GM12878 (cell line): ENCODE data around the gene CDH16. TPM values are rescaled to one million over a fixed set of nuclear protein-coding genes. Genes with fewer than 3 reads are reported as not detected.

ENCODE experiments used
- ATAC-seq: fragments of 200-7000 bp; cut with Tn5 transposase; 3 replicates; pipeline ENCODE4 v1.9.1; 2020; ENCODE audit warnings: mild to moderate bottlenecking, moderate library complexity
- BruUV-seq: library from RNA; stranded (reverse); fragments of 400-500 nt; replicated peaks from 2 replicates; lab custom pipeline; 2021; lab: Mats Ljungman, UMichigan
- CTCF ChIA-PET: fragments of 300-600 bp; sonication (Branson Sonifier 250); formaldehyde crosslinking; extraction: SDS; loops from one replicate; lab custom pipeline; 2021; ENCODE audit warnings: inconsistent platforms; lab: Yijun Ruan, JAX
- POLR2A ChIA-PET: fragments of 350-600 bp; formaldehyde crosslinking; extraction: SDS; loops from one replicate; lab custom pipeline; 2021; ENCODE audit warnings: inconsistent platforms; lab: Charles Lee
- RAD21 ChIA-PET: fragments of 300-600 bp; sonication (Branson Sonifier 250); formaldehyde crosslinking; loops from one replicate; lab custom pipeline; 2023; ENCODE audit warnings: antibody characterized with exemption; ENCODE audit not compliant: unreplicated experiment; lab: Charles Lee
- SMC1A ChIA-PET: fragments of 300-600 bp; sonication (Branson Sonifier 250); formaldehyde crosslinking; loops from one replicate; lab custom pipeline; 2023; ENCODE audit not compliant: unreplicated experiment, uncharacterized antibody; lab: Charles Lee
- DNase-seq: peaks from one replicate; pipeline ENCODE4 v3.0.0-alpha.2; 2011; ENCODE audit warnings: low read depth, low spot score
- FAIRE-seq: peaks from 3 replicates; lab custom pipeline; 2011; peaks lifted over from hg19 to GRCh38; lab: Jason Lieb, UNC
- H2AFZ ChIP-seq: 2 replicates; pipeline ENCODE4 v1.6.0; 2011; ENCODE audit warnings: low read depth, low read length, control low read depth; ENCODE audit not compliant: control insufficient read depth
- H3K27ac ChIP-seq: 2 replicates; pipeline ENCODE4 v1.5.1; 2011; ENCODE audit warnings: control low read depth; ENCODE audit not compliant: control insufficient read depth, insufficient read depth
- H3K27me3 ChIP-seq, 2 experiments: replicated peaks in 1 of 2; 2 replicates each; pipeline versions ENCODE4 v1.6.0 to v1.6.1; 2011; ENCODE audit warnings: low read length in 1 of 2; ENCODE audit not compliant: control insufficient read depth in 2 of 2, insufficient read depth in 2 of 2
- H3K36me3 ChIP-seq, 2 experiments: 2 replicates each; pipeline ENCODE4 v1.5.1; 2011; ENCODE audit warnings: low read length in 1 of 2; ENCODE audit not compliant: control insufficient read depth in 2 of 2, insufficient read depth in 2 of 2
- H3K4me1 ChIP-seq: 2 replicates; pipeline ENCODE4 v1.6.1; 2011; ENCODE audit warnings: mild to moderate bottlenecking, low read length, moderate library complexity, mixed read lengths; ENCODE audit not compliant: control insufficient read depth, insufficient read depth
- H3K4me2 ChIP-seq: 2 replicates; pipeline ENCODE4 v1.6.0; 2011; ENCODE audit warnings: control low read depth; ENCODE audit not compliant: control insufficient read depth, insufficient read depth
- H3K4me3 ChIP-seq: fragments of 200-600 bp; sonication (generic); 2 replicates; pipeline ENCODE4 v1.5.1; 2016
- H3K79me2 ChIP-seq: 2 replicates; pipeline ENCODE4 v1.6.0; 2011; ENCODE audit warnings: low read length; ENCODE audit not compliant: control insufficient read depth, insufficient read depth
- H3K9ac ChIP-seq: 2 replicates; pipeline ENCODE4 v1.8.0; 2011; ENCODE audit warnings: low read length, control low read depth, mixed read lengths; ENCODE audit not compliant: control insufficient read depth, insufficient read depth
- H3K9me3 ChIP-seq: replicated peaks from 3 replicates; pipeline ENCODE4 v1.5.1; 2011; ENCODE audit warnings: mild to moderate bottlenecking, low read length; ENCODE audit not compliant: control insufficient read depth, insufficient read depth
- H4K20me1 ChIP-seq: 2 replicates; pipeline ENCODE4 v1.6.0; 2011; ENCODE audit not compliant: control insufficient read depth, insufficient read depth
- ATF7 ChIP-seq: fragments of 450-650 bp; IDR thresholded peaks from 2 replicates; pipeline ENCODE4 v1.6.1; 2016; ENCODE audit warnings: low read depth, mild to moderate bottlenecking
- CHD4 ChIP-seq: fragments of 200-600 bp; sonication (generic); IDR thresholded peaks from 2 replicates; pipeline ENCODE4 v1.6.1; 2016; ENCODE audit warnings: mild to moderate bottlenecking
- EGR1 ChIP-seq, 2 experiments: IDR thresholded peaks; 1 replicate in 1 of 2; 2 replicates in 1 of 2; pipeline ENCODE4 v1.6.1; 2011 to 2012; ENCODE audit warnings: low read depth in 2 of 2, low read length in 2 of 2, borderline replicate concordance in 1 of 2, mild to moderate bottlenecking in 1 of 2, moderate library complexity in 1 of 2
- JUNB ChIP-seq: IDR thresholded peaks from 2 replicates; pipeline ENCODE4 v1.6.1; 2016; ENCODE audit warnings: antibody characterized with exemption, mild to moderate bottlenecking
- MXI1 ChIP-seq: fragments of 150-350 bp; IDR thresholded peaks from 2 replicates; pipeline ENCODE4 v1.6.1; 2011; ENCODE audit warnings: low read depth, mild to moderate bottlenecking, inconsistent platforms, low read length, improper control_type of control experiment
- NFYA ChIP-seq: IDR thresholded peaks from 2 replicates; pipeline ENCODE4 v1.6.1; 2011; ENCODE audit warnings: low read depth, mild to moderate bottlenecking, low read length, improper control_type of control experiment, borderline replicate concordance
- PAX8 ChIP-seq: fragments of 450-650 bp; IDR thresholded peaks from 2 replicates; pipeline ENCODE4 v1.6.1; 2017; ENCODE audit warnings: mild to moderate bottlenecking, moderate library complexity
- SIX5 ChIP-seq: IDR thresholded peaks from 2 replicates; pipeline ENCODE4 v1.6.1; 2011; ENCODE audit warnings: mild to moderate bottlenecking, low read depth, low read length, moderate library complexity; ENCODE audit not compliant: severe bottlenecking
- SREBF2 ChIP-seq: IDR thresholded peaks from 2 replicates; pipeline ENCODE4 v1.6.1; 2012; ENCODE audit warnings: mild to moderate bottlenecking, low read length
- SUZ12 ChIP-seq: fragments of 200-600 bp; sonication (generic); IDR thresholded peaks from one replicate; pipeline ENCODE4 v1.6.1; 2018; ENCODE audit warnings: antibody characterized with exemption, mild to moderate bottlenecking; ENCODE audit not compliant: unreplicated experiment
- TCF3 ChIP-seq: IDR thresholded peaks from 2 replicates; pipeline ENCODE4 v1.6.1; 2012; ENCODE audit warnings: low read depth, mild to moderate bottlenecking, low read length, borderline replicate concordance; ENCODE audit not compliant: insufficient read depth
- YY1 ChIP-seq: IDR thresholded peaks from 2 replicates; pipeline ENCODE4 v1.6.1; 2011; ENCODE audit warnings: low read depth, mild to moderate bottlenecking, low read length
- ZBTB40 ChIP-seq: fragments of 450-650 bp; IDR thresholded peaks from 2 replicates; pipeline ENCODE4 v1.6.1; 2016; ENCODE audit warnings: mild to moderate bottlenecking, moderate library complexity, borderline replicate concordance
- WGBS: methylation state at CpG from one replicate; pipeline ENCODE4 v1.1.6; 2016; ENCODE audit warnings: low lambda C conversion rate; ENCODE audit not compliant: insufficient replicate concordance, insufficient coverage; ENCODE audit errors: missing lambda C conversion rate; 5-methylcytosine and 5-hydroxymethylcytosine counted together
- in situ Hi-C: fragments of 300-500 bp; cut with MboI; formaldehyde crosslinking; loops from 9 replicates; pipeline ENCODE4 v1.14.3; 2018; ENCODE audit warnings: mixed read lengths
- intact Hi-C: fragments of 100-400 bp; cut with micrococcal nuclease; formaldehyde crosslinking; loops from one replicate; pipeline ENCODE4 v1.14.2; 2022; ENCODE audit not compliant: unreplicated experiment
- polyA plus RNA-seq, 11 experiments: library from polyadenylated mRNA; depleted of rRNA in 4 of 11; unstranded in 6 of 11; stranded (reverse) in 5 of 11; fragments of >200 nt; fragmentation: Nextera tagmentation in 4 of 11; fragmentation: Illumina TruSeq in 1 of 11; extraction: Ambion mirVana in 4 of 11; extraction: Trizol in 1 of 11; gene quantifications; 1 replicate in 1 of 11; 2 replicates in 10 of 11; pipeline versions ENCODE4 v1.2.1 to v1.2.3, GENCODE V29; 2011 to 2016; ENCODE audit warnings: inconsistent platforms in 2 of 11, missing spikeins in 2 of 11, low read depth in 1 of 11
- total RNA-seq, 4 experiments: library from RNA; depleted of rRNA in 3 of 4; stranded (reverse); fragments of >200 nt in 3 of 4; fragmentation: Illumina TruSeq in 1 of 4; extraction: Trizol in 1 of 4; gene quantifications; 2 replicates each; pipeline versions ENCODE4 v1.2.1 to v1.2.3, GENCODE V29; 2013 to 2021

CDH16 gene
- total and polyA plus RNA-seq, 10 of the 15 experiments (the other 5 are each of a cell fraction or from before 2014, with no cell fraction given), result 0.05 TPM; not detected in 9

- TF ChIP-seq ZBTB40 (no peak), MXI1 (no peak), SREBF2 (no peak), SUZ12 (no peak)
Measured at GRCh38 chr16:66919569-66920298, 1.0 kb upstream of the CDH16 start (continued).

DNA sequence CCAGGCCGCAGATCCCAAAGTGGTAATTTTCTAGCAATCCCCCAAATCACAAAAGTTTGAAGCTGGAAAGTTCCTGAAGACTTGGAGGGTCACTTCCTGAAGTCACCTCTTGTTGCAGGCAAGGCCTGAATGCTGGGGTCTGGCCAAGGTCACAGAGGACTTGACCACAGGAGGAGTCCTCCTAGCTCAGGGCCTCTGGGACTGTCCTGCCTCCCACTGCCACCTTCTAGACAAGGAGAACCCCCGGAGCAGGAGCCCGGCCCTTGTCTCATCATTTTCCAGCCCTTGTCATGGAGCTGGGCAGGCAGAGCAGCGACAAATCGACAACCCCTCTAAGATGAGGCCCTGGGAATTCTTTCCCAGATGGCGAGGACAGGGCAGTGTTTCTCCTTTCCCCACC is 330 bp downstream of the CDH16 start:
- ATAC-seq (no peak), FAIRE-seq (no peak), DNase-seq (no peak)
- H3K4me2 ChIP-seq, result no peak overlapping the region
- H3K27me3 ChIP-seq, result peaks cover 0 to 3% of the 10 kb centered on the region in 2 experiments; a peak in 1 of 4 replicates
- H3K4me3 ChIP-seq, result no peak overlapping the region
- no peaks in the 10 kb centered on the region for H3K79me2 ChIP-seq
- CTCF ChIA-PET, result interaction anchor here (1.0 to 1.6 kb wide), 3 partner anchors 11 to 31 kb away, joined by 3 to 5 read pairs (median 4); no protein-coding TSS in a partner anchor
- H2AFZ ChIP-seq, result no peak overlapping the region
- H3K27ac ChIP-seq, result no peak overlapping the region
- TF ChIP-seq YY1, result no peak
- no peak for TF ChIP-seq NFYA
- TF ChIP-seq SIX5, result no peak
- TF ChIP-seq PAX8, result no peak
- no peak for TF ChIP-seq EGR1 (IDR thresholded peaks at IDR 0.05; ENCODE audit: borderline replicate concordance in 1 of 2, low read depth in 2 of 2, low read length in 2 of 2)
- no peak for TF ChIP-seq ATF7
- no peak for TF ChIP-seq TCF3
- no peak for TF ChIP-seq CHD4
- no peak for TF ChIP-seq JUNB
- H3K36me3 ChIP-seq, result no peaks in the 10 kb centered on the region
- no peak overlapping the region for H3K9ac ChIP-seq
- RAD21 ChIA-PET, result interaction anchor here (0.8 to 1.1 kb wide), 2 partner anchors 10 to 23 kb away, joined by 3 to 4 read pairs; no protein-coding TSS in a partner anchor
- no peaks in the 10 kb centered on the region for H3K4me1 ChIP-seq
- no peaks in the 10 kb centered on the region for H4K20me1 ChIP-seq
- in situ Hi-C loops (no loop called here), intact Hi-C loops (no loop called here)
- no TSS peak for BruUV-seq
- SMC1A ChIA-PET, result interaction anchor here (1.7 kb wide), 1 partner anchor 20 kb away, joined by 3 read pairs; no protein-coding TSS in a partner anchor
- H3K9me3 ChIP-seq, result no peaks in the 10 kb centered on the region
- 45% methylated on average over 5 of the region's 6 CpGs for WGBS
- POLR2A ChIA-PET, result interaction anchor here (0.8 kb wide), 1 partner anchor 13 kb away, joined by 3 read pairs; no protein-coding TSS in a partner anchor
